G401 (cell line): ENCODE measurements around the gene C17orf50. TPM values are rescaled to one million over a fixed set of nuclear protein-coding genes. Genes with fewer than 3 reads are reported as not detected.
A peak's percentile ranks its signal among the peaks of the same experiment; 100 is the strongest.

Source experiments
- DNase-seq: peaks from one replicate; pipeline ENCODE4 v3.0.0-alpha.2; 2015; ENCODE audit warnings: low spot score
- in situ Hi-C: cut with HindIII; loops from 2 replicates; pipeline ENCODE4 v1.10.0; 2016; ENCODE audit warnings: low sequenced_read_pairs, mixed read lengths
- total RNA-seq: library from RNA; depleted of rRNA; stranded (reverse); fragments of >200 nt; shearing (Covaris generic); gene quantifications from 2 replicates; pipeline ENCODE4 v1.2.3, GENCODE V29; 2014; rRNA removed

Gene C17orf50
- total RNA-seq = not detected in 2 replicates

GRCh38 chr17:35760587-35760986 lies at the start of gene C17orf50:
Gene C17orf50 (plus strand): TSS chr17:35760887. CDS start chr17:35760942, 55 bp downstream.
- no peak for DNase-seq
- in situ Hi-C loops = no loop called here

- in situ Hi-C loops = no loop called here
- no peak for DNase-seq
Observed at GRCh38 chr17:35710950-35711349, 49.7 kb upstream of the C17orf50 start.

GRCh38 chr17:35713069-35713728 lies 47.5 kb upstream of the C17orf50 start:
- in situ Hi-C loops = no loop called here

GRCh38 chr17:35714988-35715387 lies 45.7 kb upstream of the C17orf50 start:
- in situ Hi-C loops = no loop called here
- no peak for DNase-seq

More at GRCh38 chr17:35713069-35713728, 47.5 kb upstream of the C17orf50 start:
- DNase-seq = no peak

GRCh38 chr17:35715416-35715815 lies 45.3 kb upstream of the C17orf50 start:
- DNase-seq = no peak
- in situ Hi-C loops = no loop called here

- DNase-seq = no peak
- in situ Hi-C loops = no loop called here
Observed at GRCh38 chr17:35716173-35716572, 44.5 kb upstream of the C17orf50 start.

- DNase-seq = no peak
- in situ Hi-C loops = no loop called here
Observed at GRCh38 chr17:35716897-35717465, 43.7 kb upstream of the C17orf50 start.

- in situ Hi-C loops = no loop called here
- DNase-seq = no peak
Observed at GRCh38 chr17:35717475-35717874, 43.2 kb upstream of the C17orf50 start.

GRCh38 chr17:35723735-35724134 lies 37.0 kb upstream of the C17orf50 start:
- no peak for DNase-seq
- in situ Hi-C loops = no loop called here

- DNase-seq = no peak
- in situ Hi-C loops = no loop called here
Observed at GRCh38 chr17:35725058-35725457, 35.6 kb upstream of the C17orf50 start.

- in situ Hi-C loops = no loop called here
- DNase-seq = no peak
Observed at GRCh38 chr17:35725802-35726126, 34.9 kb upstream of the C17orf50 start.

- no peak for DNase-seq
- in situ Hi-C loops = no loop called here
Observed at GRCh38 chr17:35726127-35726952, 34.3 kb upstream of the C17orf50 start.

- in situ Hi-C loops = no loop called here
Observed at GRCh38 chr17:35726953-35727460, 33.7 kb upstream of the C17orf50 start.

GRCh38 chr17:35727635-35728034 lies 33.1 kb upstream of the C17orf50 start:
- no peak for DNase-seq

More at GRCh38 chr17:35726953-35727460, 33.7 kb upstream of the C17orf50 start:
- no peak for DNase-seq

GRCh38 chr17:35728551-35728950 lies 32.1 kb upstream of the C17orf50 start:
- in situ Hi-C loops = no loop called here
- no peak for DNase-seq

More at GRCh38 chr17:35727635-35728034, 33.1 kb upstream of the C17orf50 start:
- in situ Hi-C loops = no loop called here

GRCh38 chr17:35729405-35729833 lies 31.3 kb upstream of the C17orf50 start:
- in situ Hi-C loops = no loop called here

GRCh38 chr17:35730400-35731005 lies 30.2 kb upstream of the C17orf50 start:
- in situ Hi-C loops = no loop called here
- DNase-seq = no peak

More at GRCh38 chr17:35729405-35729833, 31.3 kb upstream of the C17orf50 start:
- DNase-seq = no peak

GRCh38 chr17:35731239-35731916 lies 29.3 kb upstream of the C17orf50 start, which contains the start of gene RASL10B:
Gene RASL10B (plus strand): TSS chr17:35731639. CDS start chr17:35735185, 3,546 bp downstream.
- in situ Hi-C loops = no loop called here

More at GRCh38 chr17:35731239-35731916, 29.3 kb upstream of the C17orf50 start, which contains the start of gene RASL10B:
- DNase-seq = peak; percentile 63
